NT2/D1 (cell line): Measurements from ENCODE around the gene PRKG1.

Experiments
- SUZ12 ChIP-seq: IDR thresholded peaks from 2 replicates; pipeline ENCODE4 v1.6.1; 2011; ENCODE audit not compliant: insufficient read length, insufficient read depth; ENCODE audit errors: extremely low read depth
- YY1 ChIP-seq: IDR thresholded peaks from 2 replicates; pipeline ENCODE4 v1.6.1; 2011; ENCODE audit not compliant: insufficient read length, insufficient read depth
- ZNF274 ChIP-seq: IDR thresholded peaks from 2 replicates; pipeline ENCODE4 v1.6.1; 2011; ENCODE audit warnings: mild to moderate bottlenecking, low read depth, low read length

- TF ChIP-seq YY1, result no peak
- no peak for TF ChIP-seq SUZ12
- no peak for TF ChIP-seq ZNF274
Measured at GRCh38 chr10:51879238-51879637, 805.0 kb downstream of the PRKG1 start.
